Posterior cingulate gyrus (tissue), 11 donors: ENCODE results near the gene PRUNE2.

Source experiments
- DNase-seq, 10 donors: peaks; one replicate each; pipeline versions ENCODE4 v3.0.0 to v3.0.0-alpha.2; 2020 to 2021; ENCODE audit warnings: mixed read lengths in 3 of 10
- intact Hi-C: fragments of 100-400 bp; cut with DNase I; formaldehyde crosslinking; loops from one replicate; pipeline ENCODE4 v1.15.1; 2023

Gene PRUNE2

GRCh38 chr9:76716085-76716672 is 189.7 kb downstream of the PRUNE2 start:
- intact Hi-C loops, result no loop called here
- no peak for DNase-seq

- no peak for DNase-seq
- intact Hi-C loops, result no loop called here
These were observed 192.5 kb downstream of the PRUNE2 start for GRCh38 chr9:76713381-76713780.

- no peak for DNase-seq
- intact Hi-C loops, result loop anchor here (10.0 kb wide), 1 partner anchor 54 kb away; no protein-coding TSS in a partner anchor
These were observed 196.9 kb downstream of the PRUNE2 start for GRCh38 chr9:76709020-76709419.

DNA sequence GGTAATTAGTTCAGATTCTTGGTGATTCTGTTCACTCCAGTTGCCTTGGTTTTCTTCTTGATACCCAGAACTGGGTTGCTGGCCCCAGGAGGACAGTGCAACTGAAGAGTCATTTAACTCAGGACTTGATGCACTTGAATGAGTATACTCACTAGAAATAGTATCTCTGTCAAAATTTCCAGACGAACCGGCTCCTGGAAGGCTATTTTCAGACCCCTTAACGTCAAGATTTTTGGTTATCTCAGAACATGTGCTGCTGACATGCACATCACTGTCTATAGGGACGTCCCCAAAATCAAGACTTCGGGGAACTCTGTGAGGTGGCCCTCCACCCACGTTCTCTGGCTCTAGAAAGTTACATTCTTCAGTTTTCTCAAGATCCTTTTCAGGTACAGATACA is 198.4 kb downstream of the PRUNE2 start:
- no peak for DNase-seq
- intact Hi-C loops, result loop anchor here (10.0 kb wide), 1 partner anchor 53 kb away; no protein-coding TSS in a partner anchor

DNA sequence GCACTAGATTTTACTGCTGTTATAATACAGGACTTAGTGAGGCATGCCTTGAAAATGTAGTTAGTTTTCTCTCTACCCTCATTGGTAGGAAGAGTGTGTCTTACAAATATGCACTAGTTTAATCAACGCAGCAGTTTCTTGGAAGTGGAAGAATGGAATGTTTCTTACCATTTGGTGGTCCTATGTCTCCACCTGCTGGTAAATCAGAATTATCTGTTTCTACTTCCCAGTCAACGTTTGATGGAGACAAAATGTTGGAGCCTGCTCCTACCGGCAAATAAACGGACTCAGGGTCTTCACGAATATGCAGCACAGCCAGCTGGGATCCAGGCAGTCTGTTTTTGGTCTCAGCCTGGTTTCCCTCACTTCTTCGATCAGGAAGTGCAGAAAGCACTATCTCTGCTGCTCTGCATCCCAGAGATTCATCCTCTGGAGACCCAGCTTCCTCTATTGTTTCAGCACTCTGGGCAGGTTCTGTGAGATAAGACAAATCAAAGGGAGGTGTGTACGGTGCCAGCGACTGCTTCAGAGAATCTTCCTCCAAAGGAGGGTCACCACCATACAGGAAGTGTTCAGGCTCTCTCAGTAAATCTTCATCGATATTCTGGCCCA is 201.2 kb downstream of the PRUNE2 start:
- intact Hi-C loops, result loop anchor here (1.0 to 10.0 kb wide), 3 partner anchors 50 to 302 kb away; no protein-coding TSS in a partner anchor
- DNase-seq, result no peak

DNA sequence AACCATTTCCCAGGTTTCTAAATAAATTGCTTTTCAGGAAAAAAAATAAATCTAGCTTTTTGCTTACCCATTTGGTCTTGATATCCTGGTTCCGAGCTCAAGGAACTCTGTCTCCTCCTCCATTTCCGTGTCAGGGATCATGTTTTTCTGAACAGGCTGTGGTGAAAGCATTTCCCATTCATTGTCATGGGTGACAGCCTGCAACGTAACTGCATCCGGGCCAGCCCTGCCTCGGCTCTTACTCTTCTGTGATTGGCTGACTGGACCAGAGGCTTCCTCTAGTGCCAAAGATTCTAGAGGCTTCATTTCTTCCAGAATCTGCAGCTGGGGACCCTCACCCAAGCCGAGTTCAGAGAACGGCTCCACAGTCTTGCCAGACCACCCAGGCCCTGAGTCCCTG is 202.6 kb downstream of the PRUNE2 start:
- intact Hi-C loops, result loop anchor here (5.0 to 10.0 kb wide), 2 partner anchors 48 to 301 kb away; no protein-coding TSS in a partner anchor
- no peak for DNase-seq

- no peak for DNase-seq
- intact Hi-C loops, result loop anchor here (5.0 to 10.0 kb wide), 2 partner anchors 47 to 299 kb away; no protein-coding TSS in a partner anchor
These were observed 204.4 kb downstream of the PRUNE2 start for GRCh38 chr9:76701441-76702039.

GRCh38 chr9:76700916-76701315 is 205.0 kb downstream of the PRUNE2 start:
- no peak for DNase-seq
- intact Hi-C loops, result loop anchor here (5.0 to 10.0 kb wide), 2 partner anchors 46 to 299 kb away; no protein-coding TSS in a partner anchor

DNA sequence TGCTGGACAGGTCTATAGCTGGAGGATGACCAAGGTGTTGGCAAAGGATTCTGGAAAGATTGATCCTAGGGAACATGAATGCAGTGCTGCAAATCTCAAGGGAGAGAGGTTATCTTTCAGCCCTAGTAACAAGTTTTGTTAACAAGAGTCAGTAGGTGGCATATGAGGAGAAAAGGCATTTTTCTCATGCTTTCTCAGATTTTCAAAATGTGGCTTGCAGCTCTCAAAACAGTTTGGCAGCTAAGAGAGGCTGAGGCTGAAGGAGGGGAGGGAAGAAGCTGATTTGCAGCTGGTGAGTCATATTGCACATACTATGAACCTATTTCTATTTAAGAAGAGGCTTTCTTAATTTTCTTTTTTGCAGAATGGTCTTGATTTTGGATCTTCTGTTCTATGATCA is 205.9 kb downstream of the PRUNE2 start:
- intact Hi-C loops, result loop anchor here (5.0 to 10.0 kb wide), 2 partner anchors 45 to 298 kb away; no protein-coding TSS in a partner anchor
- DNase-seq, result no peak

- intact Hi-C loops, result no loop called here
- no peak for DNase-seq
These were observed 208.4 kb downstream of the PRUNE2 start for GRCh38 chr9:76697554-76697953.

GRCh38 chr9:76697081-76697480 is 208.8 kb downstream of the PRUNE2 start:
- intact Hi-C loops, result no loop called here
- DNase-seq, result no peak

DNA sequence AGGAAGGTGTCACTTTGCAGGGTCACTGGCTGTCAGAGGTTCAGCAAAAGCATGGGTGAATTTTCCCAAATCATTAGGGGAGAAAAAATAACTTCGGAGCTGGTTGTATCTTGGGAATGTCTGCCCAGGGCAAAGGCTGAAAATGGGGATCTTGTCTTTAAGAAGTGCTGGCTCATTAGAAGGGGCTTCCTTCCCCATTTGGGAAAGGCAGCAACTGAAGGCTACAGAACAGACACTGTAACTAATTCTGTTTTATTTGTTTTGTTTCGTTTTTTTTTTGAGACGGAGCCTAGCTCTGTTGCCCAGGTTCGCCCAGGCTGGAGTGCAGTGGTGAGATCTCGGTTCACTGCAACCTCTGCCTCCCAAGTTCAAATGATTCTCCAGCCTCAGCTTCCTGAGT is 212.0 kb downstream of the PRUNE2 start:
- DNase-seq, result no peak
- intact Hi-C loops, result no loop called here

DNA sequence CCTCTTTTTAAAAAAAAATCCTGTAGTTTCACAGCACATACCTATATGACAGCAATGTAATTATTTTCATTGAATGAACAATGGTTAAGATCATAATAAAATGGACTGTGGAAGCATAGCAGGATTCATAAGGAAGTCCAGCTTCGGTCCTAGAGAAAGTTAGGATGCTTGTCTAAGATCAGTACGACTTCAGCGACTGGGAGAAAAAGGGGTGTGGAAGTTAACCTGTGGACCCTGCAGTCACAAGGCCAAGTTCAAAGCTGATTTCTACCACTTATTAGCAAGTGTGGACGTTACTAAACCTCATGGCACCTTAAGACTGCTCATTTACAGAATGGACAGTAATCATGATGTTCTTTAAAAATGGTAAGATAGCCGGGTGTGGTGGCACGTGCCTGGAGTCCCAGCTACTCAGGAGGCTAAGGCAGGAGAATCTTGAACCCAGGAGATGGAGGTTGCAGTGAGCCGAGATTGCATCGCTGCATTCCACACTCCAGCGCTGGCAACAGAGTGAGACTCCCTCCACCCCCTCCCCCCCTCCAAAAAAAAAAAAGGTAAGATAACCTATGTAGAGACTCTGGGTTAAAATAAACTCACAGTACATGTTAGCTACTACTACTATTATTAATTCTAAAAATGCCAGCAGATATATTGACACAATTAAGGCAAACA is 213.3 kb downstream of the PRUNE2 start:
- intact Hi-C loops, result no loop called here
- DNase-seq, result no peak

DNA sequence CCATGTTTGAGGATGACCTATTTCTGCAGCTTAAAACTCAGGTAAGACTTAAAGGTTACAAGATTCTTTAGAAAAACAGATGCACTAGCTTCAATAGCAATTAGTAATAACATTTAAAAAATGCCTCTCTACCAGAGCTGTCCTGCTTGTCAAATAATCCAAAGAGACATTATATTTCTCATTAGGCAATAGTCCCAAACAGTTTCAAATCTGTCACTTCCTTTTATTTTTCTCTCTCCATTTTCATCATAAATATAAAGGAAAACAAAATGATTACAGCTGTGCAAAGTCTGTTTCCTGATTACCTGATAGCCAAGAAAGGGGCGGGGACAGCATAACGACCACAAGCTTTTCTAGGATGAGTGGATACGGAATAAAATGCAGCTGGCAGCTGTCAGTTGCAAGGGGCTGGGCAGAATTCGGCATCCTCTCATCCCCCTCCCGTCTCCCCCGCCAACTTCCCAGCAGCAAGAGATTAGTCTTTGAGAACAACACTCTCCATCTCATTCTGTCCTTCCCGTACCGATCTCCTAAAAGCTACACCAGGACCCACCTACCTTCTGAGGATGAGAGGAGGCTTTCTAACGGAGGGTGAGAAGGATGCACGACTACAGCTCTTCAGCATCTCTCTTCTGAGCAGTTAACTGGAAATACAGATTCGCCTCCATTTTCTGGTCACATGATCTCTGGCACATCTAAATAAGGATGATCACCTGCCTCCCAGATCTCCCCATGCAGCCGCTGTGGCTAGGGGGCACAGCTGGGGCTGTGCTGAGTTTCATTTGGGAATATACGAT is 214.2 kb downstream of the PRUNE2 start:
- peak in 5 of 10 donors; percentile 21 to 85 (median 42) for DNase-seq

GRCh38 chr9:76690973-76691370 is 214.9 kb downstream of the PRUNE2 start:
- intact Hi-C loops, result no loop called here
- DNase-seq, result peak in 1 of 10 donors; percentile 87

More for the DNA sequence above, 214.2 kb downstream of the PRUNE2 start:
- intact Hi-C loops, result no loop called here

- intact Hi-C loops, result no loop called here
These were observed 215.5 kb downstream of the PRUNE2 start for GRCh38 chr9:76690246-76690972.

GRCh38 chr9:76688471-76689238 is 217.3 kb downstream of the PRUNE2 start:
- intact Hi-C loops, result no loop called here
- DNase-seq, result no peak

More at GRCh38 chr9:76690246-76690972, 215.5 kb downstream of the PRUNE2 start:
- no peak for DNase-seq

GRCh38 chr9:76687861-76688391 is 218.0 kb downstream of the PRUNE2 start:
- intact Hi-C loops, result no loop called here
- DNase-seq, result no peak
